Left hindlimb (tissue), 1 donor: ENCODE data around the gene PBRM1.
A peak's percentile ranks its signal among the peaks of the same experiment; 100 is the strongest.

Experiments
- DNase-seq: peaks from one replicate; pipeline ENCODE4 v3.0.0-alpha.2; 2018

PBRM1 gene

GRCh38 chr3:52521881-52522650 is 163.6 kb downstream of the PBRM1 start:
- DNase-seq, result peak; percentile 25

- DNase-seq, result no peak
Measured at GRCh38 chr3:52521488-52521824, 164.3 kb downstream of the PBRM1 start.

- no peak for DNase-seq
Measured at GRCh38 chr3:52520716-52521487, 164.8 kb downstream of the PBRM1 start.

- no peak for DNase-seq
Measured at GRCh38 chr3:52520141-52520667, 165.5 kb downstream of the PBRM1 start.

GRCh38 chr3:52519445-52520140 is 166.1 kb downstream of the PBRM1 start:
- no peak for DNase-seq

GRCh38 chr3:52518723-52519444 is 166.8 kb downstream of the PBRM1 start:
- DNase-seq, result no peak

- DNase-seq, result no peak
Measured at GRCh38 chr3:52517796-52518722, 167.7 kb downstream of the PBRM1 start.

GRCh38 chr3:52516509-52517195 is 169.1 kb downstream of the PBRM1 start:
- no peak for DNase-seq

GRCh38 chr3:52515192-52515591 is 170.5 kb downstream of the PBRM1 start:
- DNase-seq, result no peak

- DNase-seq, result no peak
Measured at GRCh38 chr3:52514576-52514975, 171.1 kb downstream of the PBRM1 start.

- no peak for DNase-seq
Measured at GRCh38 chr3:52513281-52513680, 172.4 kb downstream of the PBRM1 start.

- no peak for DNase-seq
Measured at GRCh38 chr3:52512727-52513126, 173.0 kb downstream of the PBRM1 start.

- DNase-seq, result no peak
Measured at GRCh38 chr3:52512105-52512504, 173.6 kb downstream of the PBRM1 start.

GRCh38 chr3:52511509-52511908 is 174.2 kb downstream of the PBRM1 start:
- no peak for DNase-seq

- no peak for DNase-seq
Measured at GRCh38 chr3:52509753-52510328, 175.9 kb downstream of the PBRM1 start.

- DNase-seq, result no peak
Measured at GRCh38 chr3:52507359-52507758, 178.4 kb downstream of the PBRM1 start.

GRCh38 chr3:52506266-52506966 is 179.3 kb downstream of the PBRM1 start:
- no peak for DNase-seq

- DNase-seq, result no peak
Measured at GRCh38 chr3:52504977-52505376, 180.7 kb downstream of the PBRM1 start.

GRCh38 chr3:52503788-52504424 is 181.8 kb downstream of the PBRM1 start:
- DNase-seq, result no peak
